Pancreas (tissue), 10 donors: ENCODE measurements around the gene SLC24A1. TPM values are rescaled to one million over a fixed set of nuclear protein-coding genes. Genes with fewer than 3 reads are reported as not detected.

Source experiments
- ATAC-seq, 4 donors: fragments of 200-7000 bp; cut with Tn5 transposase; one replicate each; pipeline versions ENCODE4 v1.8.0 to v1.9.1; 2020; ENCODE audit warnings: mild to moderate bottlenecking in 4 of 4, moderate library complexity in 4 of 4
- DNase-seq, 6 donors: peaks; one replicate each; pipeline ENCODE4 v3.0.0-alpha.2; 2020
- FAIRE-seq: peaks from 2 replicates; lab custom pipeline; 2012; peaks lifted over from hg19 to GRCh38; lab: Jason Lieb, UNC
- H3K27ac ChIP-seq, 4 donors: fragments of 200-600 bp; sonication (generic); 1 replicate in 3 of 4; 2 replicates in 1 of 4; pipeline versions ENCODE4 v1.5.0 to v1.8.0; 2020
- H3K27me3 ChIP-seq, 4 donors: fragments of 200-600 bp; one replicate each; pipeline ENCODE4 v1.8.0; 2021
- H3K36me3 ChIP-seq, 3 donors: fragments of 200-600 bp; sonication (generic) in 1 of 3; one replicate each; pipeline versions ENCODE4 v1.5.0 to v1.8.0; 2020 to 2021
- H3K4me1 ChIP-seq, 3 donors: fragments of 200-600 bp; one replicate each; pipeline ENCODE4 v1.8.0; 2021
- H3K4me3 ChIP-seq, 4 donors: fragments of 200-600 bp; sonication (generic) in 2 of 4; one replicate each; pipeline versions ENCODE4 v1.5.0 to v1.8.0; 2020 to 2021
- H3K9me3 ChIP-seq, 4 donors: fragments of 200-600 bp; one replicate each; pipeline ENCODE4 v1.8.0; 2021
- WGBS, 2 donors: extraction: QIAGEN DNeasy Blood & Tissue Kit; methylation state at CpG; one replicate each; pipeline ENCODE4 v1.1.7; 2013; 5-methylcytosine and 5-hydroxymethylcytosine counted together
- intact Hi-C, 3 donors: fragments of 100-400 bp; cut with DNase I; formaldehyde crosslinking; loops; one replicate each; pipeline versions ENCODE4 v1.11.1 to v1.14.2; 2022
- polyA plus RNA-seq, 2 donors: library from polyadenylated mRNA; stranded (reverse); fragments of 200-250 nt; gene quantifications; one replicate each; pipeline ENCODE4 v1.2.3, GENCODE V29; 2013
- total RNA-seq, 6 donors: library from RNA; stranded (reverse); fragmentation: NEBNext Ultra II Directional in 4 of 6; extraction: Animal tissue kit (Norgen Biotek cat#: 25700) in 4 of 6; gene quantifications; one replicate each; pipeline versions ENCODE4 v1.2.1 to v1.2.4, GENCODE V29; 2021 to 2023
- TF ChIP-seq, protein P1 (sequence below), 4 donors: fragments of 200-600 bp; sonication (generic) in 3 of 4; IDR thresholded peaks; one replicate each; pipeline versions ENCODE4 v1.5.0 to v1.8.0; 2021; ENCODE audit warnings: antibody characterized with exemption in 4 of 4
- donor health status: healthy with polysubstance abuse.
- donor health status: DM: no; HTN: no; CAD: no; lungs with moderate emphysema.
- donor health status: DM: no; HTN: no; CAD: no.
- donor health status: control.
- donor health status: control.
- donor health status: Bipolar disorder and iron deficiency.
- donor health status: DM: yes; HTN: yes; CAD: no.
- donor health status: DM: no; HTN: no; CAD: no.
- donor health status: DM: no; HTN: no; CAD: no.
- donor health status: DM: yes; HTN: yes; CAD: no.

Gene SLC24A1
- total and polyA plus RNA-seq, 8 donors: 1.9 to 5.8 (median 4.0) TPM

DNA sequence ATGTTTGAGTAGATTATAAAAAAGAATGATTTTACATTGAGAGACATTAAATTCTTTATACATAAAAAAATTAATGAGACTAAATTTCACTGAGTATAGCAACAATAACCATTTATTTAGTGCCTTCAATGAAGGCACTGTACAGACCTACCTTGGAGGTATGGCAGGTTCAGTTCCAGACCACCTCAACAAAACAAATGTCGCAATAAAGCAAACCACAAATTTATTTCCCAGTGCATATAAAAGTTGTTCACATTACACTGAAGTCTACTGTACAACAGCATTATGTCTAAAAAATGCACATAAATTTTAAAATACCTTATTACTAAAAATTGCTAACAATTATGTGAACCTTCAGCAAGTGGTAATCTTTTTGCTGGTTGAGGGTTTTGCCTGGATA is 58.8 kb downstream of the SLC24A1 start:
- no peaks in the 10 kb centered on the region for H3K4me1 ChIP-seq
- FAIRE-seq: no peak

DNA sequence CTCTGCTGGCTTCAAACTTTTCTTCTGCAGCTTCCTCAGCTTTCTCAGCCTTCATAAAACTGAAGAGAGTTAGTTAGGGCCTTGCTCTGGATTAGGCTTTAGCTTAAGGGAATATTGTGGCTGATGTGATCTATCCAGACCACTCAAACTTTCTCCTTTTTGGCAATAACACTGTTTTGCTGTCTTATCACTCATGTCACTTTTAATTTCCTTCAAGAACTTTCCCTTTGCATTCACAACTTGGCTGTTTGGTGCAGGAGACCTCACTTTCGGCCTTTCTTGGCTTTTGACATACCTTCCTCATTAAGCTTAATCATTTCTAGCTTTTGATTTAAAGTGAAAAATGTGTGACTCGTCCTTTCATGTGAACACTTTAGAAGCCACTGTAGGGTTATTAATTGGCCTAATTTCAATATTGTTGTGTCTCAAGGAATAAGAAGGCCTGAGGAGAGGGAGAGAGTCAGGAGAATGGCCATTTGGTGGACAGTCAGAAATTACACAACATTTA is 60.7 kb downstream of the SLC24A1 start:
- DNase-seq (no peak), FAIRE-seq (no peak), ATAC-seq (no peak)
- intact Hi-C loops: no loop called here
- TF ChIP-seq, protein P1, sequence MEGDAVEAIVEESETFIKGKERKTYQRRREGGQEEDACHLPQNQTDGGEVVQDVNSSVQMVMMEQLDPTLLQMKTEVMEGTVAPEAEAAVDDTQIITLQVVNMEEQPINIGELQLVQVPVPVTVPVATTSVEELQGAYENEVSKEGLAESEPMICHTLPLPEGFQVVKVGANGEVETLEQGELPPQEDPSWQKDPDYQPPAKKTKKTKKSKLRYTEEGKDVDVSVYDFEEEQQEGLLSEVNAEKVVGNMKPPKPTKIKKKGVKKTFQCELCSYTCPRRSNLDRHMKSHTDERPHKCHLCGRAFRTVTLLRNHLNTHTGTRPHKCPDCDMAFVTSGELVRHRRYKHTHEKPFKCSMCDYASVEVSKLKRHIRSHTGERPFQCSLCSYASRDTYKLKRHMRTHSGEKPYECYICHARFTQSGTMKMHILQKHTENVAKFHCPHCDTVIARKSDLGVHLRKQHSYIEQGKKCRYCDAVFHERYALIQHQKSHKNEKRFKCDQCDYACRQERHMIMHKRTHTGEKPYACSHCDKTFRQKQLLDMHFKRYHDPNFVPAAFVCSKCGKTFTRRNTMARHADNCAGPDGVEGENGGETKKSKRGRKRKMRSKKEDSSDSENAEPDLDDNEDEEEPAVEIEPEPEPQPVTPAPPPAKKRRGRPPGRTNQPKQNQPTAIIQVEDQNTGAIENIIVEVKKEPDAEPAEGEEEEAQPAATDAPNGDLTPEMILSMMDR (IDR thresholded peaks at IDR 0.05): no peak
- no peaks in the 10 kb centered on the region for H3K27me3 ChIP-seq
- H3K4me3 ChIP-seq: no peak overlapping the region
- no peaks in the 10 kb centered on the region for H3K36me3 ChIP-seq
- no peaks in the 10 kb centered on the region for H3K4me1 ChIP-seq
- no peak overlapping the region for H3K27ac ChIP-seq
- WGBS, 2 donors: 78 to 81% methylated on average over 2 of the region's 2 CpGs
- H3K9me3 ChIP-seq: no peaks in the 10 kb centered on the region

More for the DNA sequence above, 58.8 kb downstream of the SLC24A1 start:
- 97 to 100% methylated on average over 1 of the region's 1 CpG for WGBS, 2 donors
- Histone ChIP-seq H3K27me3 (no peaks in the 10 kb centered on the region), H3K9me3 (no peaks in the 10 kb centered on the region), H3K4me3 (no peak overlapping the region), H3K27ac (no peak overlapping the region), H3K36me3 (no peaks in the 10 kb centered on the region)
- intact Hi-C loops: no loop called here
- DNase-seq: no peak
- TF ChIP-seq, protein P1 (IDR thresholded peaks at IDR 0.05): no peak
- no peak for ATAC-seq

- WGBS, 2 donors: 95 to 100% methylated on average over 1 of the region's 1 CpG
- TF ChIP-seq, protein P1 (IDR thresholded peaks at IDR 0.05): no peak
- intact Hi-C loops: no loop called here
- Histone ChIP-seq H3K9me3 (no peaks in the 10 kb centered on the region), H3K4me3 (no peak overlapping the region), H3K36me3 (peaks cover 0 to 25% (median 9%) of the 10 kb centered on the region in 3 donors), H3K4me1 (no peaks in the 10 kb centered on the region), H3K27me3 (no peaks in the 10 kb centered on the region), H3K27ac (no peak overlapping the region)
- FAIRE-seq: no peak
- no peak for ATAC-seq
- DNase-seq: no peak
Observed at GRCh38 chr15:65688462-65688861, 66.7 kb downstream of the SLC24A1 start.

- ATAC-seq (no peak), FAIRE-seq (no peak), DNase-seq (no peak)
- H3K4me3 ChIP-seq: no peak overlapping the region
- peaks cover 0 to 25% (median 9%) of the 10 kb centered on the region in 3 donors for H3K36me3 ChIP-seq
- no peaks in the 10 kb centered on the region for H3K9me3 ChIP-seq
- no peaks in the 10 kb centered on the region for H3K27me3 ChIP-seq
- H3K4me1 ChIP-seq: no peaks in the 10 kb centered on the region
- no peak overlapping the region for H3K27ac ChIP-seq
- intact Hi-C loops: no loop called here
- WGBS, 2 donors: 74 to 76% methylated on average over 1 of the region's 1 CpG
- TF ChIP-seq, protein P1 (IDR thresholded peaks at IDR 0.05): no peak
Observed at GRCh38 chr15:65690173-65690572, 68.4 kb downstream of the SLC24A1 start.

GRCh38 chr15:65690778-65691177 is 69.0 kb downstream of the SLC24A1 start:
- no peaks in the 10 kb centered on the region for H3K27me3 ChIP-seq
- intact Hi-C loops: no loop called here
- no peaks in the 10 kb centered on the region for H3K4me1 ChIP-seq
- no peak overlapping the region for H3K27ac ChIP-seq
- DNase-seq (no peak), ATAC-seq (no peak), FAIRE-seq (no peak)
- H3K9me3 ChIP-seq: no peaks in the 10 kb centered on the region
- TF ChIP-seq, protein P1 (IDR thresholded peaks at IDR 0.05): no peak
- peaks cover 0 to 27% (median 9%) of the 10 kb centered on the region in 3 donors for H3K36me3 ChIP-seq
- 89 to 91% methylated on average over 4 of the region's 4 CpGs for WGBS, 2 donors
- H3K4me3 ChIP-seq: no peak overlapping the region
